Stimulated activated CD4-positive, alpha-beta T cell treated with anti-CD3 and anti-CD28 coated beads, Interleukin-12 subunit alpha, Interleukin-12 subunit beta, amount 100 ng/mL, for 48 hours (primary cell): Measurements from ENCODE around the gene DR1.
"Not testable (repeated sequence)": the region's sequence is repeated elsewhere in the genome, so short reads cannot be mapped to it uniquely, and the experiment has no call there.

Experiments used
- DNase-seq, 3 donors: peaks; one replicate each; pipeline ENCODE4 v3.0.0-alpha.2; 2020; ENCODE audit warnings: low read depth in 2 of 3, low spot score in 1 of 3

Gene DR1

GRCh38 chr1:93374334-93375106 lies 28.8 kb downstream of the DR1 start:
- no peak for DNase-seq

- DNase-seq = no peak
Observed at GRCh38 chr1:93384656-93385055, 38.9 kb downstream of the DR1 start.

GRCh38 chr1:93386268-93386667 lies 40.6 kb downstream of the DR1 start:
- DNase-seq = not testable (repeated sequence)

- DNase-seq = no peak
Observed at GRCh38 chr1:93394514-93394913, 48.8 kb downstream of the DR1 start.

GRCh38 chr1:93395195-93395594 lies 49.5 kb downstream of the DR1 start:
- DNase-seq = no peak

GRCh38 chr1:93399781-93400180 lies 54.1 kb downstream of the DR1 start:
- no peak for DNase-seq

- DNase-seq = no peak
Observed at GRCh38 chr1:93408203-93408602, 62.5 kb downstream of the DR1 start.

- DNase-seq = no peak
Observed at GRCh38 chr1:93411000-93411399, 65.3 kb downstream of the DR1 start.

- DNase-seq = no peak
Observed at GRCh38 chr1:93414749-93415148, 69.0 kb downstream of the DR1 start.

- DNase-seq = no peak
Observed at GRCh38 chr1:93415296-93415695, 69.6 kb downstream of the DR1 start.

GRCh38 chr1:93416183-93416582 lies 70.5 kb downstream of the DR1 start:
- no peak for DNase-seq
